Calu3 (cell line): ENCODE results near the gene RGS9. TPM values are rescaled to one million over a fixed set of nuclear protein-coding genes. Genes with fewer than 3 reads are reported as not detected.
"Not testable (repeated sequence)": the region's sequence is repeated elsewhere in the genome, so short reads cannot be mapped to it uniquely, and the experiment has no call there.

Source experiments
- Bru-seq: library from RNA; stranded (reverse); fragments of 400-500 nt; gene quantifications from one replicate; lab custom pipeline; 2021; lab: Mats Ljungman, UMichigan
- BruChase-seq, 2 experiments: library from RNA; stranded (reverse); fragments of 400-500 nt; gene quantifications; one replicate each; lab custom pipeline; 2021; lab: Mats Ljungman, UMichigan
- BruUV-seq: library from RNA; stranded (reverse); fragments of 400-500 nt; replicated peaks from 2 replicates; lab custom pipeline; 2021; lab: Mats Ljungman, UMichigan
- CTCF ChIA-PET: fragments of 300-600 bp; sonication (Branson Sonifier 250); formaldehyde crosslinking; loops from one replicate; lab custom pipeline; 2022; ENCODE audit warnings: antibody characterized with exemption; lab: Charles Lee
- DNase-seq: peaks from one replicate; pipeline ENCODE4 v3.0.0; 2022
- H3K27ac Mint-ChIP-seq: one replicate; pipeline ENCODE4 v1.8.0; 2022; ENCODE audit warnings: mixed read lengths; ENCODE audit not compliant: unreplicated experiment
- H3K27me3 Mint-ChIP-seq: one replicate; pipeline ENCODE4 v1.8.0; 2022; ENCODE audit warnings: mixed read lengths; ENCODE audit not compliant: unreplicated experiment
- H3K36me3 Mint-ChIP-seq: one replicate; pipeline ENCODE4 v1.8.0; 2022; ENCODE audit warnings: mild to moderate bottlenecking, moderate library complexity, mixed read lengths; ENCODE audit not compliant: insufficient read depth, unreplicated experiment
- H3K4me1 Mint-ChIP-seq: one replicate; pipeline ENCODE4 v1.8.0; 2022; ENCODE audit warnings: mild to moderate bottlenecking, low read depth, mixed read lengths; ENCODE audit not compliant: unreplicated experiment
- H3K4me3 Mint-ChIP-seq: one replicate; pipeline ENCODE4 v1.8.0; 2022; ENCODE audit warnings: mild to moderate bottlenecking, low read depth, moderate library complexity, mixed read lengths; ENCODE audit not compliant: unreplicated experiment
- H3K9me3 Mint-ChIP-seq: one replicate; pipeline ENCODE4 v1.8.0; 2022; ENCODE audit warnings: low read depth, mixed read lengths; ENCODE audit not compliant: unreplicated experiment
- intact Hi-C: fragments of 100-400 bp; cut with micrococcal nuclease; formaldehyde crosslinking; loops from one replicate; pipeline ENCODE4 v1.10.0; 2022; ENCODE audit not compliant: unreplicated experiment
- long read RNA-seq: library from polyadenylated mRNA; stranded (forward); transcript quantifications from one replicate; pipeline ENCODE4 v2.0.0, GENCODE V29; 2022
- total RNA-seq: library from RNA; stranded (reverse); gene quantifications from 2 replicates; pipeline ENCODE4 v1.2.3, GENCODE V29; 2022
- TF ChIP-seq, protein P1 (sequence below): fragments of 200-600 bp; IDR thresholded peaks from one replicate; pipeline ENCODE4 v1.8.0; 2022; ENCODE audit warnings: antibody characterized with exemption; ENCODE audit not compliant: unreplicated experiment

The RGS9 gene
- total RNA-seq: 0.49 and 0.54 TPM in 2 replicates
- percentile 12 among the genes with signal in this experiment for Bru-seq, nascent RNA
- percentile 9 among the genes with signal in this experiment for BruChase-seq, experiment 1, labeled RNA remaining after a 6-hour chase
- percentile 8 among the genes with signal in this experiment for BruChase-seq, experiment 2, labeled RNA remaining after a 2-hour chase
- long read RNA-seq, partial matches to known transcripts: 0 of 5 reads
- long read RNA-seq, other reads (novel, unspliced or antisense): 2 of 5 reads

DNA sequence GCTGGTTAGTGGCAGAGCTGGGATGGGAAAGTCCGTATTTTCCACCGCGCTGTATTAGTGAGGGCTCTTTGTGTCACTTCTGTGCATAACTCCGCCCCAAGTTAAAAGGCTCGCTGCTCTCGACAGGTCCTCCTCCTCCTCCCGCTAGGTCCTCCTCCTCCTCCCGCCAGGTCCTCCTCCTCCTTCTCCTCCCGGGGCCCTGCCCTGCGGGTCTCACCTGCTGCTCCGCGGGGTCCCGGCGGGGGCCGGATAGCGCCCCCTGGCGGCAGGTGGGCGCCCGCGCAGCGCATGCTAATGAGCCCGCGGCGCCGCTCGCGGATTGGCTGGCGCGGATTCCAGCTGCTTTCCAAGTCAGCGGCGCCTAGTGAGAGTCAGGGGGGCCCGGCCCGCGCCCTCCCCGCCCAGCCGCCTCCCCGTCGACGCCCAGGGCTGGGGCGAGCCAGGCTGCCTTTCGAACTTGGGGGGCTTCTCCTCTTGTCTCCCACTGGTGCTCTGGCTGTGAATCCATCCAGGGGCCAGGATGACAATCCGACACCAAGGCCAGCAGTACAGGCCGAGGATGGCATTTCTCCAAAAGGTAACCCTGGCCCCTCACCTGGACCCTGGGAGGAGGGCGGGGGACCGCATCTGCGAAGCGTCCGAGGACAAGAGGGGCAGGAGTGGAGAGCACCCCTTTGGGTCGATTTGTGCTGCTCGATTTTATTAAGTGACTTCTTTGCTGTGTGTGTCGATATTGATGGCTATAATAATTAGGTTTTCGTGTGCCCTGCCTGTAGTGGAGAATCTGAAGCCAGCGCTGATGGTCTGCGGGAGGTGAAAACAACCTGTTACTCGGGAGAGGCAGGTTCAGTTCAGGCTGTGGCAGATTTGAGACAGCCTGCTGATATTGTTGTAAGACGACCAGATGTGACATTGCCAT is at the start of gene RGS9:
RGS9 (plus strand) TSS at position 350 of the 919 bp plus-strand sequence; CDS start at position 521, 171 bp downstream.
- BruUV-seq: no TSS peak
- TF ChIP-seq, protein P1, sequence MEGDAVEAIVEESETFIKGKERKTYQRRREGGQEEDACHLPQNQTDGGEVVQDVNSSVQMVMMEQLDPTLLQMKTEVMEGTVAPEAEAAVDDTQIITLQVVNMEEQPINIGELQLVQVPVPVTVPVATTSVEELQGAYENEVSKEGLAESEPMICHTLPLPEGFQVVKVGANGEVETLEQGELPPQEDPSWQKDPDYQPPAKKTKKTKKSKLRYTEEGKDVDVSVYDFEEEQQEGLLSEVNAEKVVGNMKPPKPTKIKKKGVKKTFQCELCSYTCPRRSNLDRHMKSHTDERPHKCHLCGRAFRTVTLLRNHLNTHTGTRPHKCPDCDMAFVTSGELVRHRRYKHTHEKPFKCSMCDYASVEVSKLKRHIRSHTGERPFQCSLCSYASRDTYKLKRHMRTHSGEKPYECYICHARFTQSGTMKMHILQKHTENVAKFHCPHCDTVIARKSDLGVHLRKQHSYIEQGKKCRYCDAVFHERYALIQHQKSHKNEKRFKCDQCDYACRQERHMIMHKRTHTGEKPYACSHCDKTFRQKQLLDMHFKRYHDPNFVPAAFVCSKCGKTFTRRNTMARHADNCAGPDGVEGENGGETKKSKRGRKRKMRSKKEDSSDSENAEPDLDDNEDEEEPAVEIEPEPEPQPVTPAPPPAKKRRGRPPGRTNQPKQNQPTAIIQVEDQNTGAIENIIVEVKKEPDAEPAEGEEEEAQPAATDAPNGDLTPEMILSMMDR: peak; percentile 89
- CTCF ChIA-PET: interaction anchor here (0.6 kb wide), 1 partner anchor 177 kb away, joined by 3 read pairs; no protein-coding TSS in a partner anchor
- Mint-ChIP-seq H3K27ac (no peak within 1 kb of the TSS), H3K9me3 (no peaks in the 10 kb centered on the region), H3K27me3 (peaks cover 50% of the 10 kb centered on the region), H3K4me1 (peaks cover 8% of the 10 kb centered on the region), H3K4me3 (peak within 1 kb of the TSS; percentile 63), H3K36me3 (no peaks in the 10 kb centered on the region)
- intact Hi-C loops: no loop called here
- peak; percentile 73 for DNase-seq

DNA sequence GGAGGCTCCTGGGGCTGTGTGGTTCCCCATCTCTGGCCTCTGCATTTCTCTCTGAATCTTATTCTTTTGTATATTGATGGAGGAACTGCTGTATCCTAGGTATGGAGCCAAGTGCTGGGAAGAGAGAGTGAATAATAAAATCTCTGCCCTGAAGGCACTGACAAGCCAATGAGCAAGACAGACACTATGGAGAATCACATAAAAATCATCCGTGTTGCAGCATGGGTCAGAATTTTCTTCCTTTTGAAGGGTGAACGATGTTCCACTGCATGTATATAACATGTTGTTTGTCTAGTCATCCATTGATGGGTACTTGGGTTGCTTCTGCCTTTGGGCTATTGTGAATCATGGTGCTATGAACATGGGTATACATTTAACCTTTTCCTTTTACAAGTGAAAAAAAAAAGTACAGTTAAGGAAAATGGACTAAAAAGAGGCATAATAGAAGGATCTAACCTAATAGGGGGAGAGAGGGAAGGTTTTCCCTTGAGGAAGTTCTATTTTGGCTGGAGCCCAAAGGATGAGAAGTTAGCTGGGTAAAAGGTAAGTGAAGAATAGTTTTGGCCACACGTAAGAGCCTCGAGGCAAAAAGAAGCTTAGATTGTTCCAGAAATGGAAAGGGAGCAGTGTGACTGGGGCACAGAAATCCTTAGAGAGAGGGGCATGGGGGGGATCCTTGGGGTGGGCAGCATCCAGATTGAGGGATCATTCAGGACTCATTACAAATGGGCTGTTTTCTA is 48.4 kb upstream of the RGS9 start:
- peaks cover 14% of the 10 kb centered on the region for H3K27me3 Mint-ChIP-seq
- H3K27ac Mint-ChIP-seq: no peak overlapping the region
- CTCF ChIA-PET: interaction anchor here (0.6 kb wide), 1 partner anchor 505 kb away, joined by 4 read pairs; no protein-coding TSS in a partner anchor
- TF ChIP-seq, protein P1: no peak
- intact Hi-C loops: no loop called here
- H3K4me1 Mint-ChIP-seq: no peaks in the 10 kb centered on the region
- no peak for DNase-seq
- H3K36me3 Mint-ChIP-seq: no peaks in the 10 kb centered on the region
- no TSS peak for BruUV-seq
- no peak overlapping the region for H3K4me3 Mint-ChIP-seq
- no peaks in the 10 kb centered on the region for H3K9me3 Mint-ChIP-seq

DNA sequence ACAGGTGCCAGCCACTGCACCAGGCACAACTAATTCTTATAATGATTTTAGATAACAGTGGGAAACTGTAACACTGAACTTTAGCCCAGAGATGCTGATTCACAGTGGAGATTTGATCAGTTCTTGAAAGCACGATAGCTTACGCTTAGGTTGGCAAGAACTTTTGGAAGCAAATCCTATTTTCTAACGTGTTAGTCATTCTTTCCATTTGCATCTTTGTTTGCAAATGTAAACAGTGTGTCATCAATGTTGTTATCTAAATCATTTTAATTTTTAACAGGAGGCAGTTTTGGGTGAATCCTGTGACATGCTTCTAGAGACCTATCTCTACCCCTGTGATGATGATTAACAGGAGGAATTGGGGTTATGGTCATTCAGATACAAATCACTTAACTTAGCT is 44.9 kb upstream of the RGS9 start:
- Mint-ChIP-seq H3K4me3 (no peak overlapping the region), H3K9me3 (no peaks in the 10 kb centered on the region), H3K27me3 (no peaks in the 10 kb centered on the region), H3K4me1 (no peaks in the 10 kb centered on the region), H3K27ac (no peak overlapping the region), H3K36me3 (no peaks in the 10 kb centered on the region)
- intact Hi-C loops: no loop called here
- no peak for DNase-seq
- BruUV-seq: no TSS peak
- CTCF ChIA-PET: no interaction called here
- TF ChIP-seq, protein P1: no peak

DNA sequence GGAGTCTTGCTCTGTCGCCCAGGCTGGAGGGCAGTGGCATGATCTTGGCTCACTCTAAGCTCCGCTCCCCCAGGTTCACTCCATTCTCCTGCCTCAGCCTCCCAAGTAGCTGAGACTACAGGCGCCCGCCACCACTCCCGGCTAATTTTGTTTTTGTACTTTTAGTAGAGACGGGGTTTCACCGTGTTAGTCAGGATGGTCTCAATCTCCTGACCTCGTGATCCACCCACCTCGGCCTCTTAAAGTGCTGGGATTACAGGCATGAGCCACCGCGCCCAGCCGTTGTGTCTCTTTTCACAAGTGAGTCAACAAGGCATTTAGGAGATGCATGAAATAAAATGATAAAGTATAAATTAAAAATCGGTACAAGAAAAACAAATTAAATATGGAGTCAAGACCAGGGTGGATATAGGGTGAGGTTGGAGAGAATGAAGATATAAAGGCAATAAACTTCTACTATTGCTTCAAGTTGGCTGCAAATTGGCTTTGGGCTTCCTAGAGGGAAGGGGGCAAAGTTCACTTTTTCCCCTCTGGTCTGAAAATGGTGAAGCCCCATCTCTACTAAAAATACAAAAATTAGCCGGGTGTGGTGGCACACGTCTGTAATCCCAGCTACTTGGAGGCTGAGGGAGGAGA is 44.3 kb upstream of the RGS9 start:
- H3K36me3 Mint-ChIP-seq, DNase-seq, H3K27ac Mint-ChIP-seq, H3K27me3 Mint-ChIP-seq, H3K4me3 Mint-ChIP-seq, H3K4me1 Mint-ChIP-seq, intact Hi-C loops, H3K9me3 Mint-ChIP-seq, BruUV-seq: not testable (repeated sequence)
- CTCF ChIA-PET: interaction anchor here (0.7 kb wide), 1 partner anchor 279 kb away, joined by 3 read pairs; no protein-coding TSS in a partner anchor
